GM12891 (cell line): ENCODE results near the gene PLEKHH2.

Experiments used
- PAX5 ChIP-seq: IDR thresholded peaks from 2 replicates; pipeline ENCODE4 v1.6.1; 2011; ENCODE audit warnings: low read length, moderate library complexity, mild to moderate bottlenecking; ENCODE audit not compliant: insufficient read depth, severe bottlenecking
- POLR2A ChIP-seq: IDR thresholded peaks from 2 replicates; pipeline ENCODE4 v1.6.1; 2011; ENCODE audit warnings: low read depth, low read length, control low read depth
- POLR2AphosphoS5 ChIP-seq: IDR thresholded peaks from 2 replicates; pipeline ENCODE4 v1.6.1; 2011; ENCODE audit warnings: low read depth, low read length, control low read depth
- POU2F2 ChIP-seq: IDR thresholded peaks from 2 replicates; pipeline ENCODE4 v1.6.1; 2011; ENCODE audit warnings: low read depth, mild to moderate bottlenecking, control low read depth, low read length, moderate library complexity
- SPI1 ChIP-seq: IDR thresholded peaks from 2 replicates; pipeline ENCODE4 v1.6.1; 2011; ENCODE audit warnings: low read depth, low read length, control low read depth
- TAF1 ChIP-seq: IDR thresholded peaks from 2 replicates; pipeline ENCODE4 v1.6.1; 2011; ENCODE audit warnings: low read depth, low read length, control low read depth

GRCh38 chr2:43774617-43775016 lies 137.6 kb downstream of the PLEKHH2 start:
- TF ChIP-seq POU2F2: no peak
- no peak for TF ChIP-seq POLR2A
- no peak for TF ChIP-seq PAX5
- no peak for TF ChIP-seq POLR2AphosphoS5
- TF ChIP-seq TAF1: no peak
- no peak for TF ChIP-seq SPI1
